ENCODE data around the gene C2CD4D. TPM values are rescaled to one million over a fixed set of nuclear protein-coding genes. Genes with fewer than 3 reads are reported as not detected.

C2CD4D gene
- total and polyA plus RNA-seq, 4 experiments from 2014 or later, result 1.0 to 3.4 (median 1.5) TPM

- Mint-ChIP-seq H3K9me3 (no peaks in the 10 kb centered on the region), H3K27me3 (no peaks in the 10 kb centered on the region), H3K36me3 (peaks cover 6 to 12% of the 10 kb centered on the region in 2 donors), H3K4me3 (no peak overlapping the region), H3K27ac (no peak overlapping the region), H3K4me1 (peaks cover 0 to 14% (median 8%) of the 10 kb centered on the region in 4 donors)
- Histone ChIP-seq H3K27ac (ENCODE audit: low read depth, low read length) (no peak overlapping the region), H3K36me3 (ENCODE audit: insufficient read depth, low read length) (no peaks in the 10 kb centered on the region), H3K4me3 (ENCODE audit: low read length in 2 of 2) (no peak overlapping the region), H3K9me3 (ENCODE audit: control insufficient read depth in 1 of 2, low read length in 2 of 2) (no peaks in the 10 kb centered on the region), H3K27me3 (ENCODE audit: insufficient read depth, low read length) (no peaks in the 10 kb centered on the region), H3K4me1 (ENCODE audit: insufficient read depth, low read length) (peaks cover 4% of the 10 kb centered on the region)
- DNase-seq, result no peak
- CTCF ChIA-PET (ENCODE audit: partially characterized antibody), result no interaction called here
- POLR2A ChIA-PET (ENCODE audit: partially characterized antibody), result interaction anchor here (1.0 to 1.5 kb wide), 2 partner anchors 13 to 14 kb away, joined by 3 to 4 read pairs; partner anchors contain the start of gene C2CD4D
- intact Hi-C loops (cut with micrococcal nuclease), result no loop called here
Observed at GRCh38 chr1:151852733-151853132, 13.1 kb upstream of the C2CD4D start.

GRCh38 chr1:151851886-151852285 lies 12.3 kb upstream of the C2CD4D start:
- Histone ChIP-seq H3K36me3 (ENCODE audit: insufficient read depth, low read length) (no peaks in the 10 kb centered on the region), H3K27me3 (ENCODE audit: insufficient read depth, low read length) (no peaks in the 10 kb centered on the region), H3K4me1 (ENCODE audit: insufficient read depth, low read length) (peaks cover 4% of the 10 kb centered on the region), H3K4me3 (ENCODE audit: low read length in 2 of 2) (no peak overlapping the region), H3K9me3 (ENCODE audit: control insufficient read depth in 1 of 2, low read length in 2 of 2) (no peaks in the 10 kb centered on the region), H3K27ac (ENCODE audit: low read depth, low read length) (no peak overlapping the region)
- intact Hi-C loops (cut with micrococcal nuclease), result no loop called here
- ChIA-PET POLR2A (ENCODE audit: partially characterized antibody) (interaction anchor here (0.9 to 1.5 kb wide), 3 partner anchors 12 to 33 kb away, joined by 3 to 4 read pairs (median 3); partner anchors contain the start of gene C2CD4D), CTCF (ENCODE audit: partially characterized antibody) (no interaction called here)
- Mint-ChIP-seq H3K27ac (peak overlapping the region in 4 of 7 donors; percentile 1 to 74 (median 31)), H3K36me3 (peaks cover 6 to 12% of the 10 kb centered on the region in 2 donors), H3K27me3 (no peaks in the 10 kb centered on the region), H3K4me3 (no peak overlapping the region), H3K9me3 (no peaks in the 10 kb centered on the region), H3K4me1 (peaks cover 0 to 16% (median 9%) of the 10 kb centered on the region in 4 donors)
- no peak for DNase-seq

GRCh38 chr1:151849871-151850270 lies 10.3 kb upstream of the C2CD4D start:
- intact Hi-C loops (cut with micrococcal nuclease), result no loop called here

GRCh38 chr1:151849126-151849525 lies 9.5 kb upstream of the C2CD4D start:
- no peaks in the 10 kb centered on the region for H3K27me3 Mint-ChIP-seq
- ChIA-PET CTCF (ENCODE audit: partially characterized antibody) (interaction anchor here (1.6 to 1.7 kb wide), 2 partner anchors 9 to 13 kb away, joined by 5 to 6 read pairs; partner anchors contain the start of gene C2CD4D), POLR2A (ENCODE audit: partially characterized antibody) (interaction anchor here (1.5 to 1.9 kb wide), 2 partner anchors 9 to 11 kb away, joined by 3 to 10 read pairs; partner anchors contain the start of gene C2CD4D)
- no peak for DNase-seq
- Histone ChIP-seq H3K4me1 (ENCODE audit: insufficient read depth, low read length) (peaks cover 4% of the 10 kb centered on the region), H3K4me3 (ENCODE audit: low read length in 2 of 2) (no peak overlapping the region), H3K36me3 (ENCODE audit: insufficient read depth, low read length) (no peaks in the 10 kb centered on the region), H3K9me3 (ENCODE audit: control insufficient read depth in 1 of 2, low read length in 2 of 2) (no peaks in the 10 kb centered on the region), H3K27ac (ENCODE audit: low read depth, low read length) (no peak overlapping the region), H3K27me3 (ENCODE audit: insufficient read depth, low read length) (no peaks in the 10 kb centered on the region)
- intact Hi-C loops (cut with micrococcal nuclease), result no loop called here
- peak overlapping the region in 4 of 7 donors; percentile 4 to 79 (median 64) for H3K27ac Mint-ChIP-seq
- H3K36me3 Mint-ChIP-seq, result peaks cover 22% of the 10 kb centered on the region in 2 donors
- H3K4me1 Mint-ChIP-seq, result peaks cover 8 to 26% (median 19%) of the 10 kb centered on the region in 4 donors
- H3K4me3 Mint-ChIP-seq, result no peak overlapping the region
- H3K9me3 Mint-ChIP-seq, result no peaks in the 10 kb centered on the region

More at GRCh38 chr1:151849871-151850270, 10.3 kb upstream of the C2CD4D start:
- POLR2A ChIA-PET (ENCODE audit: partially characterized antibody), result interaction anchor here (0.6 to 1.9 kb wide), 3 partner anchors 10 to 29 kb away, joined by 3 to 10 read pairs (median 3); partner anchors contain the start of gene C2CD4D
- DNase-seq, result no peak
- H3K4me3 Mint-ChIP-seq, result no peak overlapping the region
- peaks cover 15% of the 10 kb centered on the region in 2 donors for H3K36me3 Mint-ChIP-seq
- CTCF ChIA-PET (ENCODE audit: partially characterized antibody), result no interaction called here
- H3K9me3 ChIP-seq (ENCODE audit: control insufficient read depth in 1 of 2, low read length in 2 of 2), result no peaks in the 10 kb centered on the region
- no peaks in the 10 kb centered on the region for H3K27me3 ChIP-seq (ENCODE audit: insufficient read depth, low read length)
- no peak overlapping the region for H3K4me3 ChIP-seq (ENCODE audit: low read length in 2 of 2)
- no peak overlapping the region for H3K27ac ChIP-seq (ENCODE audit: low read depth, low read length)
- H3K27me3 Mint-ChIP-seq, result no peaks in the 10 kb centered on the region
- no peaks in the 10 kb centered on the region for H3K36me3 ChIP-seq (ENCODE audit: insufficient read depth, low read length)
- H3K9me3 Mint-ChIP-seq, result no peaks in the 10 kb centered on the region
- peaks cover 8 to 26% (median 18%) of the 10 kb centered on the region in 4 donors for H3K4me1 Mint-ChIP-seq
- peak overlapping the region in 1 of 7 donors; percentile 60 for H3K27ac Mint-ChIP-seq
- H3K4me1 ChIP-seq (ENCODE audit: insufficient read depth, low read length), result peaks cover 4% of the 10 kb centered on the region

GRCh38 chr1:151847867-151848596 lies 8.4 kb upstream of the C2CD4D start:
- Mint-ChIP-seq H3K4me1 (peaks cover 8 to 26% (median 19%) of the 10 kb centered on the region in 4 donors), H3K4me3 (no peak overlapping the region), H3K27me3 (no peaks in the 10 kb centered on the region), H3K27ac (peak overlapping the region in 2 of 7 donors; percentile 40 to 76), H3K9me3 (no peaks in the 10 kb centered on the region), H3K36me3 (peaks cover 22% of the 10 kb centered on the region in 2 donors)
- intact Hi-C loops (cut with micrococcal nuclease), result no loop called here
- no peaks in the 10 kb centered on the region for H3K36me3 ChIP-seq (ENCODE audit: insufficient read depth, low read length)
- no peak for DNase-seq
- CTCF ChIA-PET (ENCODE audit: partially characterized antibody), result interaction anchor here (1.6 to 1.7 kb wide), 2 partner anchors 8 to 12 kb away, joined by 5 to 6 read pairs; partner anchors contain the start of gene C2CD4D
- H3K27ac ChIP-seq (ENCODE audit: low read depth, low read length), result no peak overlapping the region
- POLR2A ChIA-PET (ENCODE audit: partially characterized antibody), result interaction anchor here (1.1 to 1.9 kb wide), 3 partner anchors 8 to 10 kb away, joined by 3 to 10 read pairs (median 5); partner anchors contain the start of gene C2CD4D
- no peaks in the 10 kb centered on the region for H3K9me3 ChIP-seq (ENCODE audit: control insufficient read depth in 1 of 2, low read length in 2 of 2)
- H3K27me3 ChIP-seq (ENCODE audit: insufficient read depth, low read length), result no peaks in the 10 kb centered on the region
- peaks cover 4% of the 10 kb centered on the region for H3K4me1 ChIP-seq (ENCODE audit: insufficient read depth, low read length)
- no peak overlapping the region for H3K4me3 ChIP-seq (ENCODE audit: low read length in 2 of 2)

- Mint-ChIP-seq H3K4me1 (peaks cover 8 to 31% (median 22%) of the 10 kb centered on the region in 4 donors), H3K4me3 (peak overlapping the region in 2 of 8 donors; percentile 0 to 32), H3K27ac (peak overlapping the region in 6 of 7 donors; percentile 19 to 68 (median 44)), H3K9me3 (no peaks in the 10 kb centered on the region), H3K27me3 (no peaks in the 10 kb centered on the region), H3K36me3 (peaks cover 22% of the 10 kb centered on the region in 2 donors)
- ChIA-PET POLR2A (ENCODE audit: partially characterized antibody) (interaction anchor here (1.1 kb wide), 1 partner anchor 8 kb away, joined by 5 read pairs; no protein-coding TSS in a partner anchor), CTCF (ENCODE audit: partially characterized antibody) (interaction anchor here (1.0 to 1.6 kb wide), 4 partner anchors 10 to 251 kb away, joined by 3 to 10 read pairs (median 4); no protein-coding TSS in a partner anchor)
- Histone ChIP-seq H3K4me1 (ENCODE audit: insufficient read depth, low read length) (peaks cover 4% of the 10 kb centered on the region), H3K9me3 (ENCODE audit: control insufficient read depth in 1 of 2, low read length in 2 of 2) (no peaks in the 10 kb centered on the region), H3K27ac (ENCODE audit: low read depth, low read length) (no peak overlapping the region), H3K4me3 (ENCODE audit: low read length in 2 of 2) (no peak overlapping the region), H3K27me3 (ENCODE audit: insufficient read depth, low read length) (no peaks in the 10 kb centered on the region), H3K36me3 (ENCODE audit: insufficient read depth, low read length) (no peaks in the 10 kb centered on the region)
- no peak for DNase-seq
- intact Hi-C loops (cut with micrococcal nuclease), result no loop called here
Observed at GRCh38 chr1:151846686-151847237, 7.1 kb upstream of the C2CD4D start.
